Endodermal cell (in vitro differentiated cells): Measurements from ENCODE around the gene DNM1L. TPM values are rescaled to one million over a fixed set of nuclear protein-coding genes. Genes with fewer than 3 reads are reported as not detected.

Experiments used
- DNase-seq: peaks from one replicate; pipeline ENCODE4 v3.0.0-alpha.2; 2017
- H3K27ac ChIP-seq: 2 replicates; pipeline ENCODE4 v1.5.1; 2013; ENCODE audit warnings: mild to moderate bottlenecking, low read depth, low read length, moderate library complexity
- H3K27me3 ChIP-seq: 2 replicates; pipeline ENCODE4 v1.6.1; 2013; ENCODE audit warnings: mild to moderate bottlenecking, low read length, moderate library complexity; ENCODE audit not compliant: insufficient read depth, control insufficient read depth, poor library complexity, severe bottlenecking
- H3K36me3 ChIP-seq: 2 replicates; pipeline ENCODE4 v1.7.0; 2013; ENCODE audit warnings: mild to moderate bottlenecking, low read length, moderate library complexity; ENCODE audit not compliant: control insufficient read depth, insufficient read depth
- H3K4me1 ChIP-seq: one replicate; pipeline ENCODE4 v1.7.0; 2013; ENCODE audit warnings: low read length; ENCODE audit not compliant: control insufficient read depth, insufficient read depth
- H3K4me3 ChIP-seq: 2 replicates; pipeline ENCODE4 v1.5.1; 2013; ENCODE audit warnings: mild to moderate bottlenecking, low read length, moderate library complexity
- H3K9ac ChIP-seq: 2 replicates; pipeline ENCODE4 v1.6.1; 2013; ENCODE audit warnings: mild to moderate bottlenecking, low read length, moderate library complexity; ENCODE audit not compliant: poor library complexity, severe bottlenecking; ENCODE audit errors: extremely low read depth
- H3K9me3 ChIP-seq: 2 replicates; pipeline ENCODE4 v1.6.1; 2013; ENCODE audit warnings: mild to moderate bottlenecking, low read length, moderate library complexity; ENCODE audit not compliant: control insufficient read depth
- H3K27ac Mint-ChIP-seq: 2 replicates; pipeline ENCODE4 v1.8.0; 2020; ENCODE audit warnings: mixed read lengths
- H3K27me3 Mint-ChIP-seq: 2 replicates; pipeline ENCODE4 v1.8.0; 2021; ENCODE audit warnings: mild to moderate bottlenecking, mixed read lengths; ENCODE audit not compliant: insufficient read depth
- H3K36me3 Mint-ChIP-seq: 2 replicates; pipeline ENCODE4 v1.8.0; 2020; ENCODE audit warnings: low read depth, mixed read lengths
- H3K4me1 Mint-ChIP-seq: 2 replicates; pipeline ENCODE4 v1.8.0; 2020; ENCODE audit warnings: mixed read lengths
- H3K4me3 Mint-ChIP-seq: 2 replicates; pipeline ENCODE4 v1.8.0; 2020; ENCODE audit warnings: mild to moderate bottlenecking, moderate library complexity, mixed read lengths
- H3K9me3 Mint-ChIP-seq: 2 replicates; pipeline ENCODE4 v1.8.0; 2020; ENCODE audit warnings: mild to moderate bottlenecking, mixed read lengths
- WGBS, 2 experiments: methylation state at CpG; one replicate each; pipeline versions ENCODE4 v1.1.5 to v1.1.7; 2013; ENCODE audit warnings: missing lambda C conversion rate in 2 of 2, mixed read lengths in 1 of 2; ENCODE audit not compliant: insufficient coverage in 1 of 2, insufficient read length in 1 of 2; 5-methylcytosine and 5-hydroxymethylcytosine counted together
- total RNA-seq, 2 donors: library from RNA; stranded (reverse); fragmentation: NEBNext Ultra II Directional in 1 of 2; extraction: Animal tissue kit (Norgen Biotek cat#: 25700) in 1 of 2; gene quantifications; 2 replicates in 1 of 2; 3 replicates in 1 of 2; pipeline ENCODE4 v1.2.1, GENCODE V29; 2021
- TF ChIP-seq, protein P1 (sequence below): fragments of 200-600 bp; sonication (generic); conservative IDR thresholded peaks from 2 replicates; pipeline ENCODE4 v1.5.0; 2021; ENCODE audit warnings: antibody characterized with exemption, mild to moderate bottlenecking

Gene DNM1L
- total RNA-seq, 2 donors from 2014 or later: 100 to 156 TPM

- Mint-ChIP-seq H3K27me3 (no peaks in the 10 kb centered on the region), H3K4me1 (peaks cover 15% of the 10 kb centered on the region), H3K4me3 (no peak overlapping the region), H3K36me3 (no peaks in the 10 kb centered on the region), H3K27ac (no peak overlapping the region), H3K9me3 (no peaks in the 10 kb centered on the region)
- Histone ChIP-seq H3K4me3 (no peak overlapping the region), H3K27ac (no peak overlapping the region), H3K36me3 (no peaks in the 10 kb centered on the region), H3K9ac (no peak overlapping the region), H3K27me3 (no peaks in the 10 kb centered on the region), H3K9me3 (no peaks in the 10 kb centered on the region), H3K4me1 (no peaks in the 10 kb centered on the region)
- DNase-seq: no peak
- 100% methylated on average over 1 of the region's 1 CpG for WGBS, 2 experiments
- TF ChIP-seq, protein P1, sequence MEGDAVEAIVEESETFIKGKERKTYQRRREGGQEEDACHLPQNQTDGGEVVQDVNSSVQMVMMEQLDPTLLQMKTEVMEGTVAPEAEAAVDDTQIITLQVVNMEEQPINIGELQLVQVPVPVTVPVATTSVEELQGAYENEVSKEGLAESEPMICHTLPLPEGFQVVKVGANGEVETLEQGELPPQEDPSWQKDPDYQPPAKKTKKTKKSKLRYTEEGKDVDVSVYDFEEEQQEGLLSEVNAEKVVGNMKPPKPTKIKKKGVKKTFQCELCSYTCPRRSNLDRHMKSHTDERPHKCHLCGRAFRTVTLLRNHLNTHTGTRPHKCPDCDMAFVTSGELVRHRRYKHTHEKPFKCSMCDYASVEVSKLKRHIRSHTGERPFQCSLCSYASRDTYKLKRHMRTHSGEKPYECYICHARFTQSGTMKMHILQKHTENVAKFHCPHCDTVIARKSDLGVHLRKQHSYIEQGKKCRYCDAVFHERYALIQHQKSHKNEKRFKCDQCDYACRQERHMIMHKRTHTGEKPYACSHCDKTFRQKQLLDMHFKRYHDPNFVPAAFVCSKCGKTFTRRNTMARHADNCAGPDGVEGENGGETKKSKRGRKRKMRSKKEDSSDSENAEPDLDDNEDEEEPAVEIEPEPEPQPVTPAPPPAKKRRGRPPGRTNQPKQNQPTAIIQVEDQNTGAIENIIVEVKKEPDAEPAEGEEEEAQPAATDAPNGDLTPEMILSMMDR: no peak
Measured at GRCh38 chr12:32780071-32780470, 101.0 kb downstream of the DNM1L start.

GRCh38 chr12:32783029-32783428, 103.9 kb downstream of the DNM1L start:
- no peaks in the 10 kb centered on the region for H3K4me1 ChIP-seq
- no peak overlapping the region for H3K9ac ChIP-seq
- Mint-ChIP-seq H3K36me3 (peaks cover 14% of the 10 kb centered on the region), H3K27ac (peak overlapping the region; percentile 15), H3K4me3 (no peak overlapping the region), H3K9me3 (peaks cover 4% of the 10 kb centered on the region), H3K4me1 (peaks cover 4% of the 10 kb centered on the region), H3K27me3 (no peaks in the 10 kb centered on the region)
- no peaks in the 10 kb centered on the region for H3K27me3 ChIP-seq
- WGBS, 2 experiments: 83 to 95% methylated on average over 3 of the region's 3 CpGs
- no peaks in the 10 kb centered on the region for H3K9me3 ChIP-seq
- TF ChIP-seq, protein P1: no peak
- H3K27ac ChIP-seq: no peak overlapping the region
- no peak for DNase-seq
- H3K4me3 ChIP-seq: no peak overlapping the region
- H3K36me3 ChIP-seq: peaks cover 7% of the 10 kb centered on the region

DNA sequence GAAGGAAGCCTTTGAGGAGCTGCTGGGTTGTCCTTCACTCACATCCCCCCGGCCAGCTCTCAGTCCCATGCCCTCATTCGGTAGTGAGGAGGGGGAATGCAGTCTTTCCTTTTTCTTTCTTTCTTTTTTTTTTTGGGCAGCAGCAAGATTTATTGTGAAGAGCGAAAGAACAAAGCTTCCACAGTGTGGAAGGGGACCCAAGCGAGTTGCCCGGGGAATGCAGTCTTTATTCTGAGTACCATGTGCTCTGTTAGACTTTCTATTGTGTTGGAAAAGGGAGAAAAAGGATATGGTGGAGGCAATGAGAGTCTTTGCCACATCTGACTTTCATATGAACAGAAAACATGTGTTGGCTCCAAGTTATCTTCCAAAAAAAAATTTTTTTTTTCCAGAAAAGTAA, 106.5 kb downstream of the DNM1L start:
- peaks cover 8% of the 10 kb centered on the region for H3K9me3 ChIP-seq
- peaks cover 30% of the 10 kb centered on the region for H3K36me3 ChIP-seq
- H3K4me1 Mint-ChIP-seq: peaks cover 4% of the 10 kb centered on the region
- DNase-seq: no peak
- H3K9ac ChIP-seq: no peak overlapping the region
- H3K27me3 Mint-ChIP-seq: no peaks in the 10 kb centered on the region
- H3K36me3 Mint-ChIP-seq: peaks cover 37% of the 10 kb centered on the region
- no peak overlapping the region for H3K27ac ChIP-seq
- H3K9me3 Mint-ChIP-seq: peaks cover 16% of the 10 kb centered on the region
- WGBS, 2 experiments: 95% methylated on average over 5 of the region's 5 CpGs; no CpG with 5 or more reads in 1 of the 2 experiments
- no peak overlapping the region for H3K4me3 ChIP-seq
- no peaks in the 10 kb centered on the region for H3K27me3 ChIP-seq
- TF ChIP-seq, protein P1: no peak
- no peak overlapping the region for H3K27ac Mint-ChIP-seq
- H3K4me3 Mint-ChIP-seq: no peak overlapping the region
- H3K4me1 ChIP-seq: no peaks in the 10 kb centered on the region
